GM12892 (cell line): ENCODE data around the gene KDM2B.

ENCODE experiments used
- POLR2A ChIP-seq: IDR thresholded peaks from 2 replicates; pipeline ENCODE4 v1.6.1; 2011; ENCODE audit warnings: low read depth, low read length, control low read depth
- TAF1 ChIP-seq: IDR thresholded peaks from 2 replicates; pipeline ENCODE4 v1.6.1; 2011; ENCODE audit warnings: low read depth, mild to moderate bottlenecking, control low read depth, low read length, borderline replicate concordance

GRCh38 chr12:121579981-121580868 lies 598 bp downstream of the KDM2B start:
- TF ChIP-seq POLR2A (no peak), TAF1 (0 out of 2 replicates have a peak, but pooled peaks have one; percentile 10)
